Endothelial cell (in vitro differentiated cells): Measurements from ENCODE around the gene LHX8. TPM values are rescaled to one million over a fixed set of nuclear protein-coding genes. Genes with fewer than 3 reads are reported as not detected.

ENCODE experiments used
- DNase-seq: peaks from one replicate; pipeline ENCODE4 v3.0.0; 2021; ENCODE audit warnings: low spot score
- H3K27ac Mint-ChIP-seq: one replicate; pipeline ENCODE4 v1.8.0; 2021; ENCODE audit warnings: mixed read lengths, inconsistent platforms; ENCODE audit not compliant: unreplicated experiment
- H3K27me3 Mint-ChIP-seq: one replicate; pipeline ENCODE4 v1.8.0; 2021; ENCODE audit warnings: mild to moderate bottlenecking, moderate library complexity, mixed read lengths, inconsistent platforms; ENCODE audit not compliant: unreplicated experiment
- H3K36me3 Mint-ChIP-seq: one replicate; pipeline ENCODE4 v1.8.0; 2021; ENCODE audit warnings: mild to moderate bottlenecking, low read depth, mixed read lengths, inconsistent platforms; ENCODE audit not compliant: unreplicated experiment
- H3K4me1 Mint-ChIP-seq: one replicate; pipeline ENCODE4 v1.8.0; 2021; ENCODE audit warnings: mild to moderate bottlenecking, mixed read lengths, inconsistent platforms; ENCODE audit not compliant: unreplicated experiment
- H3K4me3 Mint-ChIP-seq: one replicate; pipeline ENCODE4 v1.8.0; 2021; ENCODE audit warnings: mild to moderate bottlenecking, mixed read lengths, inconsistent platforms; ENCODE audit not compliant: unreplicated experiment
- H3K9me3 Mint-ChIP-seq: one replicate; pipeline ENCODE4 v1.8.0; 2021; ENCODE audit warnings: mixed read lengths, inconsistent platforms; ENCODE audit not compliant: unreplicated experiment
- total RNA-seq: library from RNA; stranded (reverse); fragmentation: NEBNext Ultra II Directional; extraction: Animal tissue kit (Norgen Biotek cat#: 25700); gene quantifications from one replicate; pipeline ENCODE4 v1.2.1, GENCODE V29; 2021; ENCODE audit not compliant: unreplicated experiment
- TF ChIP-seq, protein P1 (sequence below): fragments of 200-600 bp; sonication (generic); IDR thresholded peaks from one replicate; pipeline ENCODE4 v1.5.0; 2021; ENCODE audit warnings: antibody characterized with exemption; ENCODE audit not compliant: unreplicated experiment

The LHX8 gene
- total RNA-seq, 1 donor from 2014 or later = not detected

DNA sequence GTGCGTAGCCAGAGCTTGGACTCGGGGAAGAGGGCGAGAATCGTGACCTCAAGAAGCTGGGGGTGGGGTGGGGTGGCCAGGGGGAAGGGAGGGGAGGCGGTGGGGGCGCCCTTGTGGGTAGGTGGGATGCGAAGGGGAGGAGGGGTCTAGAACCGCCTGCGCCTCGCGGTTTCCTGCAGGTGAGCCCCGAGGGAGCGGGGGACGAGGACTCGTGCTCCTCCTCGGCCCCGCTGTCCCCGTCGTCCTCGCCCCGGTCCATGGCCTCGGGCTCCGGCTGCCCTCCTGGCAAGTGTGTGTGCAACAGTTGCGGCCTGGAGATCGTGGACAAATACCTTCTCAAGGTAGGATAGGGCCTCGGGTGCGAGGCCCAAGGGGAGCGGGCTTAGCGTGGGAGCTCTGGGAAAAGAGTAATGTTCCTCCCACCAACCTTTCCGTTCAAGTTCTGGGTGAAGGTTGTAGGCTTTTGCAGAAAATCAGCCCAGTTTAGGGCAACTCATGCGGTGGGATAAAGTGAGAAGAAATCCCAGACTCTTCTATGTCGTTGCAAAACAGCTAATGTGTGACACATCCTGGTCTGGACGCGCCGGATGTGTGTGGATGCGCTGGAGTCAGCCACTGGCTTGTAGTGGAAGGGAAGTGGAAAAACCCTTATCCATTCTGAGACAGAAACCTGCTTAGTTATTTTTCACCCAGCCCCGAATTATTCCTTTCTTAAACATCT lies 2.9 kb downstream of the LHX8 start:
- TF ChIP-seq, protein P1, sequence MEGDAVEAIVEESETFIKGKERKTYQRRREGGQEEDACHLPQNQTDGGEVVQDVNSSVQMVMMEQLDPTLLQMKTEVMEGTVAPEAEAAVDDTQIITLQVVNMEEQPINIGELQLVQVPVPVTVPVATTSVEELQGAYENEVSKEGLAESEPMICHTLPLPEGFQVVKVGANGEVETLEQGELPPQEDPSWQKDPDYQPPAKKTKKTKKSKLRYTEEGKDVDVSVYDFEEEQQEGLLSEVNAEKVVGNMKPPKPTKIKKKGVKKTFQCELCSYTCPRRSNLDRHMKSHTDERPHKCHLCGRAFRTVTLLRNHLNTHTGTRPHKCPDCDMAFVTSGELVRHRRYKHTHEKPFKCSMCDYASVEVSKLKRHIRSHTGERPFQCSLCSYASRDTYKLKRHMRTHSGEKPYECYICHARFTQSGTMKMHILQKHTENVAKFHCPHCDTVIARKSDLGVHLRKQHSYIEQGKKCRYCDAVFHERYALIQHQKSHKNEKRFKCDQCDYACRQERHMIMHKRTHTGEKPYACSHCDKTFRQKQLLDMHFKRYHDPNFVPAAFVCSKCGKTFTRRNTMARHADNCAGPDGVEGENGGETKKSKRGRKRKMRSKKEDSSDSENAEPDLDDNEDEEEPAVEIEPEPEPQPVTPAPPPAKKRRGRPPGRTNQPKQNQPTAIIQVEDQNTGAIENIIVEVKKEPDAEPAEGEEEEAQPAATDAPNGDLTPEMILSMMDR = no peak

DNA sequence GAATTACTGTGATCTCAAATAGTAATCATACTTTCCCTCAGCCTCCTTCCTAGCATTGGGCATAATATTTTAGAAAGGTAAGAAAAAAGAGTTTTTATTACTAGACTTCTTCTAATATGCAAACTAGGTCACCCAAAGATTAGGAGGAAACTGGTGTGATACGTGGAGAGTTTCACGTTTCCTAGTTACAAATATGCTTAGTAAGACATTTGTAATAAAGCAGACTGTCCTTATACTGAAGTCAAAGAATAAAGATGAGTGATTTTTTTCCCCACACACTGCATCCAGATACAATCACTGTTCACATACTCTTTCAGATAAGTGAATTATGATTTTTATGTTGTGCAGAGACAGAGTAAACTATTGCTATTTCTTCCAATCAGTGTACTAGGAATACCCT lies 17.9 kb downstream of the LHX8 start:
- Mint-ChIP-seq H3K4me1 (no peaks in the 10 kb centered on the region), H3K4me3 (no peak overlapping the region), H3K36me3 (no peaks in the 10 kb centered on the region), H3K27me3 (peaks cover 1% of the 10 kb centered on the region), H3K27ac (no peak overlapping the region), H3K9me3 (no peaks in the 10 kb centered on the region)
- TF ChIP-seq, protein P1 = no peak
- no peak for DNase-seq

More for the DNA sequence above, 2.9 kb downstream of the LHX8 start:
- no peak overlapping the region for H3K27ac Mint-ChIP-seq
- H3K4me1 Mint-ChIP-seq = peaks cover 45% of the 10 kb centered on the region
- H3K27me3 Mint-ChIP-seq = peaks cover 31% of the 10 kb centered on the region
- DNase-seq = no peak
- H3K9me3 Mint-ChIP-seq = no peaks in the 10 kb centered on the region
- peaks cover 6% of the 10 kb centered on the region for H3K36me3 Mint-ChIP-seq
- H3K4me3 Mint-ChIP-seq = peak overlapping the region; percentile 72

DNA sequence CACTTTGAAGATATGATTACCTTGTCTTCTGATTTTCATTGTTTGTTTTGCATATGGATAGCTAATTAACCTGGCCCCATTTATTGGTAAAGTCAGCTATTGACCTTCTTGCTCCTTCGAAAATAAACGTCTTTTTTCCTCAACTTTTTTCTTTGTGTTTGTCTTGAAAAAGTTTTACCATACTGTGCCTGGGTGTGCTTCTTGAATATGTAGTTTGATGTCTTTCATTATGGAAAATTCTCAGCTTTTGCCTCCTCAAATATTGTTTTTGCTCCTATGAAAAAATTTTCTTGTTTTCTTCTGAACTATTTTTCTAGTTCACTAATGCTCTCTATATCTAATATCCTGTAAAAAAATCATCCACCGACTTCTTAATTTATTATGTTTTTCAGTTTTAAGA lies 25.0 kb downstream of the LHX8 start:
- H3K4me1 Mint-ChIP-seq = no peaks in the 10 kb centered on the region
- DNase-seq = no peak
- no peaks in the 10 kb centered on the region for H3K36me3 Mint-ChIP-seq
- H3K4me3 Mint-ChIP-seq = no peak overlapping the region
- H3K27me3 Mint-ChIP-seq = no peaks in the 10 kb centered on the region
- H3K9me3 Mint-ChIP-seq = no peaks in the 10 kb centered on the region
- H3K27ac Mint-ChIP-seq = no peak overlapping the region
- TF ChIP-seq, protein P1 = no peak

DNA sequence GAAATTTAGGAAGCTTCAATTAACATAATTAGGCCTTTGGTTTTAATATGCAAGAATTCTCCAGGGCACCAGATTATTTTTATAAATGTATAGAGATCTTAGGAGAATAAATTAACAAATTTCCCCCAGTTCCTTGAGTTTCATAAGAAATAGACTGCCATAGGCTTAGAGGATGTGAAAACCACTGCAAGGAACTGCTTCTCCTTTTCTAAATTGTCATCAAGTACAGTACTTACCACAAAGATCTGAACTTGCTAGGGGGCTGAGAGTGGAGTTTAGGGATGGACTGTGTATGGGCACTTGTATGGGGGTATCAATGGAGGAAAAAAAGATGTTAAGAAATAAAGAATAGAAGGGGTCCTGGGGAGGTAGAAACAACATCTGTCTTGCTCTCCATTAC lies 31.1 kb downstream of the LHX8 start:
- TF ChIP-seq, protein P1 = no peak
- Mint-ChIP-seq H3K4me3 (no peak overlapping the region), H3K4me1 (peaks cover 3% of the 10 kb centered on the region), H3K36me3 (no peaks in the 10 kb centered on the region), H3K27ac (no peak overlapping the region), H3K27me3 (no peaks in the 10 kb centered on the region), H3K9me3 (no peaks in the 10 kb centered on the region)
- no peak for DNase-seq

DNA sequence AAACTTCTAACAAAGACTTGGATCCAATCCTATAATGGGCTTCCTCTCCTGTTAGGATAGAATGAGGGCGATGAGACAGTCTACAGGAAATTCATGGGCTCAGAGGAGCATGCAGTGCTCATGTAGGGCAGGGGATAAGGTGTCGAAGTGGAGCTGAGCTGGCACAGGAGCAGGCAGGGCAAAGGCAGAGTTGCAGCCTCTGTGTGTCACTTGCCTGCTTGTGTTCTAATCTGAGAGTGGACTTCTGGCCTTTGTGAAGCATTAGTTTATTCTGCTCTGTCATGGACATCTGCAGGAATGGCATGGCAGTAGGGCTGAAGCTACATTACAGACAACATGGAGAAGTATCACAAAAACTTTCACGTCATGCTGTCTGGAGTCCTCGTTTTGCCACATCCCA lies 32.6 kb downstream of the LHX8 start:
- H3K36me3 Mint-ChIP-seq = no peaks in the 10 kb centered on the region
- TF ChIP-seq, protein P1 = no peak
- no peak overlapping the region for H3K4me3 Mint-ChIP-seq
- no peak for DNase-seq
- H3K4me1 Mint-ChIP-seq = peaks cover 3% of the 10 kb centered on the region
- H3K27me3 Mint-ChIP-seq = no peaks in the 10 kb centered on the region
- no peak overlapping the region for H3K27ac Mint-ChIP-seq
- H3K9me3 Mint-ChIP-seq = no peaks in the 10 kb centered on the region
